Hepatocyte (in vitro differentiated cells): ENCODE measurements around the gene ABHD15. TPM values are rescaled to one million over a fixed set of nuclear protein-coding genes. Genes with fewer than 3 reads are reported as not detected.
A peak's percentile ranks its signal among the peaks of the same experiment; 100 is the strongest.

Source experiments
- DNase-seq: peaks from one replicate; pipeline ENCODE4 v3.0.0-alpha.2; 2016; ENCODE audit warnings: low spot score
- H2AFZ ChIP-seq: fragments of 200-600 bp; sonication (generic); 2 replicates; pipeline ENCODE4 v1.6.0; 2016; ENCODE audit warnings: antibody characterized with exemption, mild to moderate bottlenecking
- H3K27ac ChIP-seq: fragments of 200-600 bp; sonication (generic); 2 replicates; pipeline ENCODE4 v1.5.1; 2016; ENCODE audit warnings: mild to moderate bottlenecking
- H3K27me3 ChIP-seq: fragments of 200-600 bp; sonication (generic); 2 replicates; pipeline ENCODE4 v1.6.1; 2016
- H3K36me3 ChIP-seq: fragments of 200-600 bp; sonication (generic); replicated peaks from 2 replicates; pipeline ENCODE4 v1.5.1; 2016; ENCODE audit warnings: low read depth; ENCODE audit not compliant: insufficient read depth
- H3K4me1 ChIP-seq: fragments of 200-600 bp; sonication (generic); 2 replicates; pipeline ENCODE4 v1.5.1; 2016; ENCODE audit warnings: mild to moderate bottlenecking, moderate library complexity; ENCODE audit not compliant: insufficient read depth
- H3K4me2 ChIP-seq: fragments of 200-600 bp; sonication (generic); 2 replicates; pipeline ENCODE4 v1.6.0; 2016
- H3K4me3 ChIP-seq: fragments of 200-600 bp; sonication (generic); 2 replicates; pipeline ENCODE4 v1.5.1; 2016; ENCODE audit warnings: mild to moderate bottlenecking
- H3K79me2 ChIP-seq: fragments of 200-600 bp; sonication (generic); 2 replicates; pipeline ENCODE4 v1.6.0; 2017; ENCODE audit warnings: mild to moderate bottlenecking
- H3K9me2 ChIP-seq: fragments of 200-600 bp; sonication (generic); replicated peaks from 2 replicates; pipeline ENCODE4 v1.6.0; 2017; ENCODE audit warnings: mild to moderate bottlenecking; ENCODE audit not compliant: insufficient read depth
- H3K9me3 ChIP-seq: fragments of 200-600 bp; sonication (generic); 2 replicates; pipeline ENCODE4 v1.5.1; 2016; ENCODE audit warnings: low read depth, mild to moderate bottlenecking
- H4K20me1 ChIP-seq: fragments of 200-600 bp; sonication (generic); 2 replicates; pipeline ENCODE4 v1.6.0; 2016; ENCODE audit warnings: mild to moderate bottlenecking; ENCODE audit not compliant: insufficient read depth, poor library complexity, severe bottlenecking
- CTCF ChIP-seq: fragments of 200-600 bp; sonication (generic); IDR thresholded peaks from 2 replicates; pipeline ENCODE4 v1.5.1; 2016; ENCODE audit warnings: antibody characterized with exemption, mild to moderate bottlenecking; ENCODE audit not compliant: poor library complexity
- EZH2 ChIP-seq: fragments of 200-600 bp; sonication (generic); IDR thresholded peaks from 2 replicates; pipeline ENCODE4 v1.6.1; 2016; ENCODE audit warnings: antibody characterized with exemption, mild to moderate bottlenecking, borderline replicate concordance
- EZH2phosphoT487 ChIP-seq: fragments of 200-600 bp; sonication (generic); IDR thresholded peaks from one replicate; pipeline ENCODE4 v1.6.1; 2018; ENCODE audit warnings: antibody characterized with exemption, mild to moderate bottlenecking, low read depth, moderate library complexity; ENCODE audit not compliant: unreplicated experiment, severe bottlenecking
- WGBS: methylation state at CpG from one replicate; pipeline ENCODE4 v1.1.6; 2016; ENCODE audit warnings: low lambda C conversion rate; ENCODE audit errors: missing lambda C conversion rate; 5-methylcytosine and 5-hydroxymethylcytosine counted together
- polyA plus RNA-seq: library from polyadenylated mRNA; unstranded; fragments of >200 nt; fragmentation: Nextera tagmentation; extraction: Ambion mirVana; gene quantifications from 2 replicates; pipeline ENCODE4 v1.2.1, GENCODE V29; 2016
- total RNA-seq: library from RNA; depleted of rRNA; stranded (reverse); fragments of >200 nt; gene quantifications from 2 replicates; pipeline ENCODE4 v1.2.3, GENCODE V29; 2014

ABHD15 gene
- total and polyA plus RNA-seq, 2 experiments from 2014 or later = 11.0 to 19.2 TPM

- Histone ChIP-seq H3K4me1 (peaks cover 26% of the 10 kb centered on the region), H3K9me2 (no peaks in the 10 kb centered on the region), H3K4me2 (no peak overlapping the region)
These were observed 47.7 kb upstream of the ABHD15 start for GRCh38 chr17:29614349-29615047.

DNA sequence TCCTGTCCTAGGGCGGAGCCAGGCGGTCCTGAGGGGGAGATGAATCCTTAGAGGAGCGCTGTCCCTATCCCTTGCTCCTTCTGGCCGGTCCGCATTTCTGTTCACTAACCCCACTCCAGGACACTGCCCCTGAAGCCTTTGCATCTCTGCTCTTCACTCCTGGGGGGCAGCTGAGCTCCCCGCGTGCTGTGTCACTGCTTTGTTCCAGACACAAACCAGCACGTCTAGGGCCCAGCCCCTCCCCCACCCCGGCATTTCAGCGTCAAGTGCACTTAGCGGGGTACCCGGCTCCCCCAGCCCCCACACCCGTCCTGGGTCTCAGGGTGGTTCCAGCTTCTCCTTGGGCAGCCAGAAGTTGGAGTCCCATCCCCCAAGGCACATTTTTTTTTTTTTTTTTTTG lies 47.0 kb upstream of the ABHD15 start:
- TF ChIP-seq EZH2phosphoT487 = no peak
- no peak for TF ChIP-seq CTCF
- no peak for TF ChIP-seq EZH2
- Histone ChIP-seq H3K4me1 (peaks cover 26% of the 10 kb centered on the region), H2AFZ (no peak overlapping the region), H4K20me1 (no peaks in the 10 kb centered on the region), H3K27ac (no peak overlapping the region), H3K27me3 (peaks cover 51% of the 10 kb centered on the region), H3K36me3 (no peaks in the 10 kb centered on the region), H3K9me2 (no peaks in the 10 kb centered on the region), H3K4me2 (peak overlapping the region; percentile 71), H3K79me2 (no peaks in the 10 kb centered on the region), H3K9me3 (no peaks in the 10 kb centered on the region), H3K4me3 (no peak overlapping the region)
- DNase-seq = no peak
- 51% methylated on average over 11 of the region's 13 CpGs for WGBS

More at GRCh38 chr17:29614349-29615047, 47.7 kb upstream of the ABHD15 start:
- Histone ChIP-seq H3K79me2 (no peaks in the 10 kb centered on the region), H3K9me3 (no peaks in the 10 kb centered on the region), H3K27ac (no peak overlapping the region), H3K36me3 (no peaks in the 10 kb centered on the region), H3K27me3 (peaks cover 58% of the 10 kb centered on the region), H2AFZ (no peak overlapping the region), H3K4me3 (no peak overlapping the region), H4K20me1 (no peaks in the 10 kb centered on the region)
- TF ChIP-seq EZH2 (no peak), EZH2phosphoT487 (no peak), CTCF (no peak)
- WGBS = 90% methylated on average over 15 of the region's 16 CpGs
- no peak for DNase-seq

- Histone ChIP-seq H3K4me1 (peaks cover 26% of the 10 kb centered on the region), H3K27me3 (peaks cover 47% of the 10 kb centered on the region), H3K79me2 (no peaks in the 10 kb centered on the region), H3K27ac (no peak overlapping the region), H3K36me3 (no peaks in the 10 kb centered on the region), H4K20me1 (no peaks in the 10 kb centered on the region), H2AFZ (no peak overlapping the region), H3K4me3 (no peak overlapping the region), H3K4me2 (peak overlapping the region; percentile 71), H3K9me2 (no peaks in the 10 kb centered on the region), H3K9me3 (no peaks in the 10 kb centered on the region)
- WGBS = 14% methylated on average over 39 of the region's 50 CpGs
- TF ChIP-seq CTCF = peak; percentile 67
- no peak for TF ChIP-seq EZH2phosphoT487
- DNase-seq = peak; percentile 90
These were observed 46.6 kb upstream of the ABHD15 start for GRCh38 chr17:29613352-29613837.
